Muscle layer of colon (tissue), 2 donors: Measurements from ENCODE around the gene CBS.
"Not testable (repeated sequence)": the region's sequence is repeated elsewhere in the genome, so short reads cannot be mapped to it uniquely, and the experiment has no call there.

Source experiments
- H3K27ac ChIP-seq: one replicate; pipeline ENCODE4 v1.7.0; 2013; ENCODE audit warnings: low read depth, mild to moderate bottlenecking, low read length, moderate library complexity
- H3K27me3 ChIP-seq, 2 donors: one replicate each; pipeline ENCODE4 v1.7.0; 2013; ENCODE audit warnings: low read length in 2 of 2, mild to moderate bottlenecking in 2 of 2; ENCODE audit not compliant: insufficient read depth in 2 of 2, control insufficient read depth in 1 of 2
- H3K36me3 ChIP-seq: one replicate; pipeline ENCODE4 v1.7.0; 2013; ENCODE audit warnings: mild to moderate bottlenecking, low read length; ENCODE audit not compliant: insufficient read depth
- H3K4me1 ChIP-seq: one replicate; pipeline ENCODE4 v1.7.0; 2013; ENCODE audit warnings: mild to moderate bottlenecking, low read length; ENCODE audit not compliant: insufficient read depth
- H3K4me3 ChIP-seq, 2 donors: one replicate each; pipeline ENCODE4 v1.7.0; 2013; ENCODE audit warnings: low read length in 2 of 2, low read depth in 1 of 2, mild to moderate bottlenecking in 1 of 2, moderate library complexity in 1 of 2
- H3K9ac ChIP-seq: one replicate; pipeline ENCODE4 v1.7.0; 2013; ENCODE audit warnings: low read length
- H3K9me3 ChIP-seq: one replicate; pipeline ENCODE4 v1.7.0; 2013; ENCODE audit warnings: mild to moderate bottlenecking, low read length
- donor health status: abdominal sarcoma.
- donor health status: Adenocarcinoma of cecum.

The CBS gene

GRCh38 chr21:43075170-43076022 is at the start of gene CBS:
Gene CBS (minus strand): TSS chr21:43075835. CDS start chr21:43072193, 3,642 bp downstream.
- not testable (repeated sequence) for H3K9ac ChIP-seq, H3K36me3 ChIP-seq, H3K9me3 ChIP-seq, H3K27ac ChIP-seq, H3K4me1 ChIP-seq, H3K27me3 ChIP-seq, H3K4me3 ChIP-seq

GRCh38 chr21:43115956-43116355 is 40.3 kb upstream of the CBS start:
- H3K4me1 ChIP-seq, H3K4me3 ChIP-seq, H3K27me3 ChIP-seq, H3K9me3 ChIP-seq, H3K36me3 ChIP-seq, H3K9ac ChIP-seq, H3K27ac ChIP-seq: not testable (repeated sequence)

GRCh38 chr21:43114483-43114882 is 38.8 kb upstream of the CBS start:
- not testable (repeated sequence) for H3K4me1 ChIP-seq, H3K9ac ChIP-seq, H3K9me3 ChIP-seq

GRCh38 chr21:43109006-43109405 is 33.4 kb upstream of the CBS start:
- not testable (repeated sequence) for H3K27me3 ChIP-seq, H3K36me3 ChIP-seq, H3K9me3 ChIP-seq, H3K27ac ChIP-seq, H3K4me1 ChIP-seq, H3K9ac ChIP-seq, H3K4me3 ChIP-seq

More at GRCh38 chr21:43114483-43114882, 38.8 kb upstream of the CBS start:
- H3K36me3 ChIP-seq, H3K27ac ChIP-seq, H3K4me3 ChIP-seq, H3K27me3 ChIP-seq: not testable (repeated sequence)

GRCh38 chr21:43108177-43108576 is 32.5 kb upstream of the CBS start:
- not testable (repeated sequence) for H3K9me3 ChIP-seq, H3K27me3 ChIP-seq, H3K4me1 ChIP-seq, H3K4me3 ChIP-seq, H3K36me3 ChIP-seq, H3K9ac ChIP-seq, H3K27ac ChIP-seq

- not testable (repeated sequence) for H3K27ac ChIP-seq, H3K9me3 ChIP-seq, H3K36me3 ChIP-seq, H3K9ac ChIP-seq, H3K4me1 ChIP-seq, H3K4me3 ChIP-seq, H3K27me3 ChIP-seq
These were observed 32.1 kb upstream of the CBS start for GRCh38 chr21:43107794-43108137.

- H3K9me3 ChIP-seq, H3K36me3 ChIP-seq, H3K9ac ChIP-seq, H3K4me1 ChIP-seq, H3K27ac ChIP-seq, H3K27me3 ChIP-seq, H3K4me3 ChIP-seq: not testable (repeated sequence)
These were observed 31.5 kb upstream of the CBS start, which contains the start of gene U2AF1 for GRCh38 chr21:43106965-43107793. Gene U2AF1 (minus strand): TSS chr21:43107570. CDS start chr21:43107494, 76 bp downstream.

GRCh38 chr21:43104642-43105041 is 29.0 kb upstream of the CBS start:
- not testable (repeated sequence) for H3K27ac ChIP-seq, H3K36me3 ChIP-seq, H3K27me3 ChIP-seq, H3K9me3 ChIP-seq, H3K4me1 ChIP-seq, H3K9ac ChIP-seq, H3K4me3 ChIP-seq

- not testable (repeated sequence) for H3K4me3 ChIP-seq, H3K36me3 ChIP-seq, H3K9ac ChIP-seq, H3K27me3 ChIP-seq, H3K9me3 ChIP-seq, H3K4me1 ChIP-seq, H3K27ac ChIP-seq
These were observed 26.6 kb upstream of the CBS start for GRCh38 chr21:43102281-43102680.

GRCh38 chr21:43101676-43102075 is 26.0 kb upstream of the CBS start:
- not testable (repeated sequence) for H3K36me3 ChIP-seq

GRCh38 chr21:43101000-43101399 is 25.4 kb upstream of the CBS start:
- H3K27ac ChIP-seq, H3K4me3 ChIP-seq: not testable (repeated sequence)

More at GRCh38 chr21:43101676-43102075, 26.0 kb upstream of the CBS start:
- not testable (repeated sequence) for H3K4me3 ChIP-seq, H3K9ac ChIP-seq, H3K9me3 ChIP-seq, H3K27ac ChIP-seq, H3K27me3 ChIP-seq, H3K4me1 ChIP-seq

More at GRCh38 chr21:43101000-43101399, 25.4 kb upstream of the CBS start:
- H3K9ac ChIP-seq, H3K9me3 ChIP-seq, H3K4me1 ChIP-seq, H3K36me3 ChIP-seq, H3K27me3 ChIP-seq: not testable (repeated sequence)
